ENCODE data around the gene ATP2C2.

ATP2C2 gene

GRCh38 chr16:84378567-84378966, 10.2 kb downstream of the ATP2C2 start:
- Histone ChIP-seq H3K4me3 (ENCODE audit: low read length, poor library complexity, severe bottlenecking) (no peak overlapping the region), H2AFZ (ENCODE audit: low read length) (no peak overlapping the region), H3K9me2 (replicated peaks; ENCODE audit: low read depth, low read length) (no peaks in the 10 kb centered on the region), H4K20me1 (ENCODE audit: insufficient read depth, low read length, poor library complexity, severe bottlenecking) (no peaks in the 10 kb centered on the region), H3K4me1 (ENCODE audit: insufficient read depth, low read length, poor library complexity, severe bottlenecking) (no peaks in the 10 kb centered on the region), H3F3A (ENCODE audit: low read depth) (no peaks in the 10 kb centered on the region), H3K4me2 (ENCODE audit: low read depth, low read length, poor library complexity, severe bottlenecking) (no peak overlapping the region), H3K36me3 (ENCODE audit: insufficient read depth, low read length) (no peaks in the 10 kb centered on the region), H3K9me3 (ENCODE audit: insufficient read depth, low read depth, low read length) (no peaks in the 10 kb centered on the region), H3K27me3 (ENCODE audit: insufficient read depth, low read length, poor library complexity, severe bottlenecking) (no peaks in the 10 kb centered on the region), H3K79me2 (ENCODE audit: insufficient read depth, low read length) (no peaks in the 10 kb centered on the region), H3K9ac (ENCODE audit: low read depth, low read length, poor library complexity, severe bottlenecking) (no peak overlapping the region)
- TF ChIP-seq EZH2phosphoT487 (IDR thresholded peaks at IDR 0.05; ENCODE audit: borderline replicate concordance) (no peak), CTCF (conservative IDR thresholded peaks at IDR 0.05; ENCODE audit: low read length) (no peak)

- no peak overlapping the region for H2AFZ ChIP-seq (ENCODE audit: low read length)
- no peaks in the 10 kb centered on the region for H3K27me3 ChIP-seq (ENCODE audit: insufficient read depth, low read length, poor library complexity, severe bottlenecking)
- no peaks in the 10 kb centered on the region for H3F3A ChIP-seq (ENCODE audit: low read depth)
- no peak overlapping the region for H3K9ac ChIP-seq (ENCODE audit: low read depth, low read length, poor library complexity, severe bottlenecking)
- no peaks in the 10 kb centered on the region for H3K4me1 ChIP-seq (ENCODE audit: insufficient read depth, low read length, poor library complexity, severe bottlenecking)
- no peak overlapping the region for H3K4me3 ChIP-seq (ENCODE audit: low read length, poor library complexity, severe bottlenecking)
- no peaks in the 10 kb centered on the region for H3K79me2 ChIP-seq (ENCODE audit: insufficient read depth, low read length)
- H3K9me2 ChIP-seq (replicated peaks; ENCODE audit: low read depth, low read length), result no peaks in the 10 kb centered on the region
- no peaks in the 10 kb centered on the region for H4K20me1 ChIP-seq (ENCODE audit: insufficient read depth, low read length, poor library complexity, severe bottlenecking)
- H3K36me3 ChIP-seq (ENCODE audit: insufficient read depth, low read length), result no peaks in the 10 kb centered on the region
- TF ChIP-seq CTCF (conservative IDR thresholded peaks at IDR 0.05; ENCODE audit: low read length) (no peak), EZH2phosphoT487 (IDR thresholded peaks at IDR 0.05; ENCODE audit: borderline replicate concordance) (no peak)
- no peaks in the 10 kb centered on the region for H3K9me3 ChIP-seq (ENCODE audit: insufficient read depth, low read depth, low read length)
- H3K4me2 ChIP-seq (ENCODE audit: low read depth, low read length, poor library complexity, severe bottlenecking), result no peak overlapping the region
Observed at GRCh38 chr16:84379008-84379708, 10.8 kb downstream of the ATP2C2 start.

GRCh38 chr16:84379709-84380362, 11.5 kb downstream of the ATP2C2 start:
- Histone ChIP-seq H2AFZ (ENCODE audit: low read length) (no peak overlapping the region), H3F3A (ENCODE audit: low read depth) (no peaks in the 10 kb centered on the region), H3K9ac (ENCODE audit: low read depth, low read length, poor library complexity, severe bottlenecking) (no peak overlapping the region), H3K4me2 (ENCODE audit: low read depth, low read length, poor library complexity, severe bottlenecking) (no peak overlapping the region), H4K20me1 (ENCODE audit: insufficient read depth, low read length, poor library complexity, severe bottlenecking) (no peaks in the 10 kb centered on the region), H3K79me2 (ENCODE audit: insufficient read depth, low read length) (no peaks in the 10 kb centered on the region), H3K27me3 (ENCODE audit: insufficient read depth, low read length, poor library complexity, severe bottlenecking) (no peaks in the 10 kb centered on the region), H3K4me1 (ENCODE audit: insufficient read depth, low read length, poor library complexity, severe bottlenecking) (no peaks in the 10 kb centered on the region), H3K4me3 (ENCODE audit: low read length, poor library complexity, severe bottlenecking) (no peak overlapping the region), H3K9me2 (replicated peaks; ENCODE audit: low read depth, low read length) (no peaks in the 10 kb centered on the region), H3K9me3 (ENCODE audit: insufficient read depth, low read depth, low read length) (no peaks in the 10 kb centered on the region), H3K36me3 (ENCODE audit: insufficient read depth, low read length) (no peaks in the 10 kb centered on the region)
- no peak for TF ChIP-seq CTCF (conservative IDR thresholded peaks at IDR 0.05; ENCODE audit: low read length)
- no peak for TF ChIP-seq EZH2phosphoT487 (IDR thresholded peaks at IDR 0.05; ENCODE audit: borderline replicate concordance)

Data from Loucy (cell line).